ENCODE results near the gene EPB41L4A. TPM values are rescaled to one million over a fixed set of nuclear protein-coding genes. Genes with fewer than 3 reads are reported as not detected.

Gene EPB41L4A
- total RNA-seq, 4 donors from 2014 or later, result 9.1 to 16.2 (median 14.1) TPM

DNA sequence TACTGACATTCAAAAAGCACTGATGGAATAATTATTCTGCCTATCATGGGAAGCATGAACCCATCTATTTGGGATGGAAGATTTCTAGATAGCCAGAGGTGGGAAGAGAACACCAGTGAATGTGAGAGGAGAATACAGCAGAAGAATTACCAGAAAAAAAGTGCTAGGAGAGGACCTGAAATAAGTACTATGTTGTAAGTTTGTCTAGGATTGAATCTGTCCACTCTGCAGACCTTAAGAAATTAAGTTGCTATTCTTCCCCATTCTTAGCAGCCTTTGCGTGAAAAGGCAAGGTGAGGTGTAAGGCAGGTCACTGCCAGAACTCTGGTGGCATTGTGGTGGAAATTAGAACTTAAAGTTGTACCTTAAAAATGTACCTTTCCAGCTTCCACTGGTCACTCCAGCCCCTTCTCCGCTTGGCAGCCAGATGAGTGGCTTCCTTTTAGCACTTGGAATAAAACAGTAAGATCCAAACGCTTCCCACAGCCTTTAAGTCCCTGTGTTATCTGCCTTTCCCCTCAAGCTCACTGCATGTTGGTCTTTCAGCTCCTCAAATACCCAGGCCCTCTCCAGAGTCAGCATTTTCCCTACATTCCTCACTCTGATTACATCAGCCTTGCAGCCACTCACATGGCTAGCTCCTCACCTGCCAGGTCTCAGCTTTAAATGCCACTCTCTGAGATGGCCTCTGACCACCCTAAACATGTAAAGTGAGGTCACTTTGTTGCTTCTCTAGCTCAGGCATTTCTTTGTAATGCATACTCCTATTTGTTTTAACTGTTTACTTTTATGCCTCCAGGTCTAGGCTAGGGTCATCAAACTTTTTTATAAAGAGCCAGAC, 253.0 kb downstream of the EPB41L4A start:
- DNase-seq (ENCODE audit: low spot score in 2 of 2), result no peak
- intact Hi-C loops (cut with DNase I; ENCODE audit: low total_unique reads), result no loop called here
- TF ChIP-seq POLR2A (IDR thresholded peaks at IDR 0.05), result no peak
- TF ChIP-seq, protein P1, sequence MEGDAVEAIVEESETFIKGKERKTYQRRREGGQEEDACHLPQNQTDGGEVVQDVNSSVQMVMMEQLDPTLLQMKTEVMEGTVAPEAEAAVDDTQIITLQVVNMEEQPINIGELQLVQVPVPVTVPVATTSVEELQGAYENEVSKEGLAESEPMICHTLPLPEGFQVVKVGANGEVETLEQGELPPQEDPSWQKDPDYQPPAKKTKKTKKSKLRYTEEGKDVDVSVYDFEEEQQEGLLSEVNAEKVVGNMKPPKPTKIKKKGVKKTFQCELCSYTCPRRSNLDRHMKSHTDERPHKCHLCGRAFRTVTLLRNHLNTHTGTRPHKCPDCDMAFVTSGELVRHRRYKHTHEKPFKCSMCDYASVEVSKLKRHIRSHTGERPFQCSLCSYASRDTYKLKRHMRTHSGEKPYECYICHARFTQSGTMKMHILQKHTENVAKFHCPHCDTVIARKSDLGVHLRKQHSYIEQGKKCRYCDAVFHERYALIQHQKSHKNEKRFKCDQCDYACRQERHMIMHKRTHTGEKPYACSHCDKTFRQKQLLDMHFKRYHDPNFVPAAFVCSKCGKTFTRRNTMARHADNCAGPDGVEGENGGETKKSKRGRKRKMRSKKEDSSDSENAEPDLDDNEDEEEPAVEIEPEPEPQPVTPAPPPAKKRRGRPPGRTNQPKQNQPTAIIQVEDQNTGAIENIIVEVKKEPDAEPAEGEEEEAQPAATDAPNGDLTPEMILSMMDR (IDR thresholded peaks at IDR 0.05), result no peak
- 78 to 79% methylated on average over 3 of the region's 3 CpGs for WGBS, 2 donors
- H3K4me3 ChIP-seq (ENCODE audit: low read depth, poor library complexity, severe bottlenecking), result no peak overlapping the region

DNA sequence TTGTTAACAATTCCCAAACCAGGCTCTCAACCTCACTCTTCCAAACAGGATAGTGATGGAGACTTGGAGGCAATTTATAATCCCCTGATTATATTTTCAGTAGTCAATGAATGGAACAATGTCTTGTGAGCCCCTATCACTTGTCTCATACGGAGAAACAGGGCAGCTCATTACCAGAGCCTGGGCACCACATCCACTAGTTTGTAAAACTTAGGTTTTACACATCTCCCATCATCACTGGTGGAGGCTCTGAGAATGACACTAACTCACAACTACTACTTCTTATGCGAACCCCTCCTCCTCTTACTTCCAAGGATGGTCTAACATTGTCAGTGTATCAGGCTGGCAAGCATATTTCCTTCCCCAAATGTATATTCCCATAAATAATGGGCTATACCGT, 253.7 kb downstream of the EPB41L4A start:
- intact Hi-C loops (cut with DNase I; ENCODE audit: low total_unique reads), result no loop called here
- DNase-seq (ENCODE audit: low spot score in 2 of 2), result no peak
- TF ChIP-seq, protein P1 (IDR thresholded peaks at IDR 0.05), result no peak
- TF ChIP-seq POLR2A (IDR thresholded peaks at IDR 0.05), result no peak
- WGBS, 2 donors, result 65 to 69% methylated on average over 3 of the region's 3 CpGs
- no peak overlapping the region for H3K4me3 ChIP-seq (ENCODE audit: low read depth, poor library complexity, severe bottlenecking)

DNA sequence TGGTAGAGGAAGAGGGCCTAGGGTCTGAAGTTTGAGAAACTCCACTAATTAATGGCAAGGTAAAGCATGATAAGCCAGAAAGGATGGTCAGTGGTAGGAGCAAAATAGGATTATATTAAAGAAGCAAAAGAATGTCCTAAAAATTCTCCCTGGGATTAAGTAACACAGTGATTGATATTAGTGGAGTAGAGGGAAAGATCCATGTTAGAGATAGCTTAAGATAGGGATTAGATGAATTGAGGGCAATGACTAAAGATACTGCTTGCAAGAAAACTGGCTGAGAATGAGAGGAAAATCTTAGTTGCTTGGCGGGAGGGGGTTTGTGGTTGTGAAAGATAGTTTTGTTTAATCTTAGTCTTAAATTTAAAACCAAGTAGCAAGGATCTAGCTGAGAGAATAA, 255.6 kb downstream of the EPB41L4A start:
- 80 to 88% methylated on average over 1 of the region's 1 CpG for WGBS, 2 donors
- no peak for DNase-seq (ENCODE audit: low spot score in 2 of 2)
- intact Hi-C loops (cut with DNase I; ENCODE audit: low total_unique reads), result no loop called here
- H3K4me3 ChIP-seq (ENCODE audit: low read depth, poor library complexity, severe bottlenecking), result no peak overlapping the region
- TF ChIP-seq POLR2A (IDR thresholded peaks at IDR 0.05), result no peak
- TF ChIP-seq, protein P1 (IDR thresholded peaks at IDR 0.05), result no peak

DNA sequence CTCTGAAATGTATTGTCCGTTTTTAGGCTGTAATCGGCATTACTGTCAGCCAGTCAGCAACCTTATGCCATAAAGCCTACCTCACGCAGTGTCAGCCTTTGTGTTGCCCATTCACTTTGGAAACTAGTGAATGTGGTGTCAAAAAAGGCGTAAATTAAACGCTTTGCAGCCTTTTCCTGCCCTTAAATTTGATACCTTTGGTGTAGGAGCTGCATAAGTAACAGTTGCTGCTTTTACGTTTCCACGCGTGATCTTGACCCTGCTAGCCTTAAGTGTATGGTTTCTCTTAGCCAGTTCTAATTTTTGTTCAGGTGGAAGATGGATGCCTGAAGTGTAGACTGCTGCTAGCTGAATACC, 257.7 kb downstream of the EPB41L4A start:
- 1 to 2% methylated on average over 8 of the region's 8 CpGs for whole genome bisulfite sequencing, 2 donors
- TF ChIP-seq, protein P1 (IDR thresholded peaks at IDR 0.05), result no peak
- no peak for TF ChIP-seq POLR2A (IDR thresholded peaks at IDR 0.05)
- intact Hi-C loops (cut with DNase I; ENCODE audit: low total_unique reads), result no loop called here
- DNase-seq (ENCODE audit: low spot score in 2 of 2), result no peak
- peak overlapping the region; percentile 91 for H3K4me3 ChIP-seq (ENCODE audit: low read depth, poor library complexity, severe bottlenecking)

DNA sequence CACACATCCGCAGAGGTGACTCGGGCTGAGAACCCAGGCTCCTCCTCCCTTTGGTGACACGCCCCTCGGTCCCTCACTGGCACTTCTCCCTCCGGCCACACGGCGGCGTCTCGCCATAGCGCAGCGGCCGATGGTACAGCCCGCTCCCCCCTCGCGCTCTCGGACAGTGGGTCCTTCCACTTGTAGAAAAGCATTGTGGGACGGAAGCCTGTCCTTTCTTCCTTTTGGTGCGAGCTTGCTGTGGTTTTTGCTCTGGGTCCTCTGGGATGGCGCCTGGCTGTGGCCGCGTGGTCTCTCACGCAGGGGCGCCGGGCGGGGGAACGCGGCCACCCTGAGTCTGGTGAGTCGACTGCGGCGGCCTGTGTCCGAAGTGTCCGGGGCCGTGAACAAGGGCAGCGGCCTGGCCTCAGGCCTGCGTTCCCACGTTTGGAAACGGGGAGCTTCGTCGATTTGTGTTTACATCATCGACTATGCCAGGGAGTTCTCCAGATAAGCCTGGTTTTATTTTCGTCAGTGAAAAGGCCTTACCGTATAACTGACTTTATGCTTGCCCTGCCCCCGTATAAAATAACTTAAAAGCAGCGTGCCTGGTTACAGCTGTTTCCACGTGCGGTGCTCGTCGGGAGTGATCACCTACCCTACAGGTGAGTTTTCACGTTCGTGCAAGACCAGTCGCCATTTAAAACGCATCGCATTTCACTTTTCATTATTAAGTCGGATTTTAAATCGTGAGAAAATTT, 258.3 kb downstream of the EPB41L4A start:
- intact Hi-C loops (cut with DNase I; ENCODE audit: low total_unique reads), result no loop called here
- peak; percentile 89 to 98 for DNase-seq (ENCODE audit: low spot score in 2 of 2)
- TF ChIP-seq POLR2A (IDR thresholded peaks at IDR 0.05), result no peak
- TF ChIP-seq, protein P1 (IDR thresholded peaks at IDR 0.05), result peak in 1 of 3 donors; percentile 99
- peak overlapping the region; percentile 91 for H3K4me3 ChIP-seq (ENCODE audit: low read depth, poor library complexity, severe bottlenecking)
- 0 to 1% methylated on average over 37 to 43 of the region's 55 CpGs for WGBS, 2 donors

All from lower leg skin (tissue), 4 donors.